Daoy (cell line): ENCODE results near the gene RAB33B. TPM values are rescaled to one million over a fixed set of nuclear protein-coding genes. Genes with fewer than 3 reads are reported as not detected.
"Not testable (repeated sequence)": the region's sequence is repeated elsewhere in the genome, so short reads cannot be mapped to it uniquely, and the experiment has no call there.

ENCODE experiments used
- DNase-seq: peaks from one replicate; pipeline ENCODE4 v3.0.0-alpha.2; 2015; ENCODE audit warnings: low read depth
- total RNA-seq: library from RNA; depleted of rRNA; stranded (reverse); fragments of >200 nt; shearing (Covaris generic); gene quantifications from 2 replicates; pipeline ENCODE4 v1.2.3, GENCODE V29; 2014

Gene RAB33B
- total RNA-seq, 1 experiment from 2014 or later, result 3.8 TPM

DNA sequence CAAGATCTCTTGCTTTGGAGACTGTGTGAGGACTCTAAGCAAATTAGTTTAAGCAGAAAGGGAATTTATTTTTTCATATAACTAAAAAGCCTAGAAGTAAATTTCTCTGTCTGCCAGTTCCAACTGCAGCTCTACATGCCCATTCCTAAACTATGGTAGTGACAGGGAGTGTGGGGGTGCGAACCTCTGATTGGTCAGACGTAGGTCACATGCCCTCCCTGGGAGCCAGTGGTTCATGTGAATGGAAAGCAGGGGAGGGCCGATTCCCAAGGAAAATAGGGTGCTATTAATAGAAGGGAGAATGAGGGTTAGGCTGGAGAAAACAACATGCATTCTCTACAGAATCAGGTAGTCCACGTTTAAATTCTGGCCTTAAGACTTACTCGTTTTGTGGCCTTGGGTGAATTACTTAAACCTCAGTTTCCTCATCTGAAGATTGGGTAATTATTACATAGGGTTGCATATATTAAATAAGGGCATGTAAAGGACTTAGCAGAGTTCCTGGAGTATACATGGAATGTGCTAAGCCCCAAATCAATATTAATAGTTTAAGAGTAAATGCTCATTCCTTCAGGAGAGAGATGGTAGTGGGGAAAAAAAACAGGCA is 7.2 kb downstream of the RAB33B start:
- DNase-seq, result no peak

DNA sequence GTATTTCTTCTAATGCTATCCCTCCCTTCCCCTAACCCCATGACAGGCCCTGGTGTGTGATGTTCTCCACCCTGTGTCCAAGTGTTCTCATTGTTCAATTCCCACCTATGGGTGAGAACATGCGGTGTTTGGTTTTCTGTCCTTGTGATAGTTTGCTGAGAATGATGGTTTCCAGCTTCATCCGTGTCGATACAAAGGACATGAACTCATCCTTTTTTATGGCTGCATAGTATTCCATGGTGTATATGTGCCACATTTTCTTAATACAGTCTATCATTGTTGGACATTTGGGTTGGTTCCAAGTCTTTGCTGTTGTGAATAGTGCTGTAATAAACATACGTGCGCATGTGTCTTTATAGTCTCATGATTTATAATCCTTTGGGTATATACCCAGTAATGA is 10.6 kb downstream of the RAB33B start:
- not testable (repeated sequence) for DNase-seq

DNA sequence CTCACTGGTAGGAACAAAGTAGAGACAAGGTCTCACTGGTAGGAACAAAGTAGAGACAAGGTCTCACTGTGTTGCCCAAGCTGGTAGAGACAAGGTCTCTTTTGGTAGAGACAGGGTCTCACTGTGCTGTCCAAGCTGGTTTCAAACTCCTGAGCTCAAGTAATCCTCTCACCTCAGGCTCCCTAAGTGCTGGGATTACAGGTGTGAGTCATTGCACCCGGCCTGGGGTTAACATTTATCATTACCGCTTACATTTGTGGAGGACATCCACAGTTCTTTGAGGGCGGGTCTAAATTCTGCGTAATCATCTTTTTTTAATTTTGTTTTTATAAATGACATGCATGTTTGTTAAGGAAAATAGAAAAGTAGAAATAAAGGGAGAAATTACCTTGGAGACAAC is 12.0 kb downstream of the RAB33B start:
- DNase-seq, result no peak

DNA sequence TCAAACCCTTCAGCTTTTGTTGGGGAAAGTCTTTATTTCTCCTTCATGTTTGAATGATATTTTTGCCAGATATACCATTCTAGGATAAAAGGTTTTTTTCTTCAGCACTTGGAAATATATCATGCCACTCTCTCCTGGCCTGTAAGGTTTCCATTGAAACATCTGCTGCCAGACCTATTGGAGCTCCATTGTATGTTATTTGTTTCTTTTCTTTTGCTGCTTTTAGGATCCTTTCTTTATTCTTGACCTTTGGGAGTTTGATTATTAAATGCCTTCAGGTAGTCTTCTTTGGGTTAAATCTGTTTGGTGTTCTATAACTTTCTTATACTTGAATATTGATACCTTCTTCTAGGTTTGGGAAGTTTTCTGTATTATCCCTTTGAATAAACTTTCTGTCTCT is 14.8 kb downstream of the RAB33B start:
- DNase-seq, result not testable (repeated sequence)

DNA sequence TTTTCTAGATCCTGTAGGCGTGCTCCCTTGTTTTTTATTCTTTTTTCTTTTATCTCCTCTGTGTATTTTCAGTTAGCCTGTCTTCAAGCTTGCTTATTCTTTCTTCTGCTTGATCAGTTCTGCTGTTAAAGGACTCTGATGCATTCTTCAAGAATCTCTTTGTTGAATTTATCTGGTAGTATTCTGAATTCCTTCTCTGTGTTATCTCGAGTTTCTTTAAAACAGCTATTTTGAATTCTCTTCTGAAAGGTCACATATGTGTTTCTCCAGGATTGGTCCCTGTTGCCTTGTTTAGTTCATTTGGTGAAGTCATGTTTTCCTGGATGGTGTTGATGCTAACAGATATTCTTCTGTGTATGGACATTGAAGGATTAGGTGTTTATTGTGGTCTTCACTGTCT is 15.3 kb downstream of the RAB33B start:
- no peak for DNase-seq

DNA sequence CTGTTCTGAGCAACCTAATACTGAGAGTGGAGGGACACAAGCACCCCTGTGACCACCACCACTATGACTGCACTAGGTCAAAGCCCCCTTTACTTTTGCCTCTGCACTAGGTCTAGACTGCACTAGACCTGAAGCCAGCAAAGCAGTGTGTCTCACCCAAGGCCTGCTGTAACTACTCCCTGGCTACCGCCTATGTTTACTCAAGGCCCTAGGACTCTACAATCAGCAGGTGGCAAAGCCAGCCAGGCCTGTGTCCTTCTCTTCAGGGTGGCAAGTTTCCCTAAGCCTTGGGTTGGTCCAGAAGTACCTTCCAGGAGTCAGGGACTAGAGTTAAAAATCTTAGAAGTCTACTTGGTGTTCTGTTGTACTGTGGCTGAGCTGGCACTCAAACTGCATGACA is 15.9 kb downstream of the RAB33B start:
- DNase-seq, result no peak

DNA sequence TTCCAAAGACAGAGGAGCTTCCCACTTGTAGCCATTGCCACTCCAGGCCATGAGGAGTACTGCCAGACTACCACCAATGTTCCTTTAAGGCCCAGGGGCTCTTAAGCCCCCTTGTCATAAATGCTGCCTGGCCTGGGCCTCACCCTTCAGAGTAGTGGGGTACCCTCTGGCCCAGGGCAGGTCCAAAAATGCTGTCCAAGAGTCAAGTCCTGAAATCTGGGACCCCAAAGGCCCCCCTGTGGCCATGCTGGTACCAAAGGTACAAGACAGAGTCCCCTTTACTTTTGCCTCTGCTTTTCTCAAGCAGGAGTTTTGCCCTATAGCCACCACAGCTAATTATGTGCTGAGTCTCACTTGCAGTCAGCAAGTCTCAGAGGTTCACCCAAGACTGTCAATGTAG is 16.4 kb downstream of the RAB33B start:
- no peak for DNase-seq

DNA sequence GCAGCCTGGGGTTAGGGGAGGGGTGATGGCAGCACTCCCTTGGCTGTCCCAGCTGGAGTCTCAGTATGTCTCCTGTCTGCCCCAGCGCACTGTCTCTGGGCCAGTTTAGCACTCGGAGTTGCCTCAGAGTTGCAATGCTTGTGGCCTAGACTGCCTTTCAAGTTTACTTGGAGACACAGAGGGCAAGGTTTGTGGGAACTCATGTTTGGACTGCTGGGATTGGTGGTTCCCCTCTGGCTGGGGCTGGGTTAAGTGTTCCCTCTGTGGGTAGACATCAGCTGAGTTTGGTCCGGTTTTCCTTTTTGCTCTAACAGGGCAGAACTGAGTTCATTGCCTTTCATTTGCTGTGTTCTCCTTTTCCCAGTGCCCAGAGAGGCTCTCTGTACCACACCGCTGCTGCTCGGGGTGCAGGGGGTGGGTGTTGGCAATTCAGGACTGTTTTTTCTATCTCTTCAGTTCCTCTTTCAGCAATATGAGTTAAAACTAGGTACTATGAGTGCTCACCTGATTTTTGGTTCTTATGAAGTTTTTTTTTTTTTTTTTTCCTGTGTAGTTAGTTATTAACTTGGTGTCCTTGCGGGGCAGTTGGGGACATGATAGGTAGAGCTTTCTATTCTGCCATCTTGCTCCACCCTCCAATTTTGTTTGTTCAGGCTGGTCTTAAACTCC is 17.2 kb downstream of the RAB33B start:
- DNase-seq, result no peak

DNA sequence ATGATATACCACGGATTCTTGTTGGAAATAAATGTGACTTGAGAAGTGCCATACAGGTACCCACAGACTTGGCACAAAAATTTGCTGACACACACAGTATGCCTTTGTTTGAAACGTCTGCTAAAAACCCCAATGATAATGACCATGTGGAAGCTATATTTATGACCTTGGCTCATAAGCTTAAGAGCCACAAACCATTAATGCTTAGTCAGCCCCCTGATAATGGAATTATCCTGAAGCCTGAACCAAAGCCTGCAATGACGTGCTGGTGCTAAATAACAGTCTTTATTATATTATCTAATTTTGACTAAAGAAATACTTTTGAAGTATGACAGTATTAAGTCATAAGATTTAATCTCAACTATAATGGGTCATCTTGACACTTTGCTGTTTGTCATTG is 18.9 kb downstream of the RAB33B start:
- no peak for DNase-seq

DNA sequence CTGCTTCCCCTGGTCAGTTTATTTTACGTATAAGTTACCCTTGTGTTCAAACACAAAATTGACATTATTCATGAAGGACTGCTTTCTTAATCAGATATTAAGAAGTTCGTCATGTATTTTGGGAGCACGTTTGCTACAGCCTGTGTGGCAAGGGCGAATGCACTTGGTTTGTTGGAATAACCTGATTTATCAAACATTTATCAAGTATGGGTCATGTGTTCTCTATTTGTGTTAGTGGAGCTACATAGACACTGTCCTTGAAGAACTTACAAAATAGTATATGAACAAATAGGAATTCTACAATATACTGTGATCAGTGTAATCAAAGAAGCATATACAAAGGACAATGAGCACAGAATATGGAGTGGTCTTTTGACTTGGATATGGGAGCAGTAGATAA is 22.4 kb downstream of the RAB33B start:
- DNase-seq, result no peak

DNA sequence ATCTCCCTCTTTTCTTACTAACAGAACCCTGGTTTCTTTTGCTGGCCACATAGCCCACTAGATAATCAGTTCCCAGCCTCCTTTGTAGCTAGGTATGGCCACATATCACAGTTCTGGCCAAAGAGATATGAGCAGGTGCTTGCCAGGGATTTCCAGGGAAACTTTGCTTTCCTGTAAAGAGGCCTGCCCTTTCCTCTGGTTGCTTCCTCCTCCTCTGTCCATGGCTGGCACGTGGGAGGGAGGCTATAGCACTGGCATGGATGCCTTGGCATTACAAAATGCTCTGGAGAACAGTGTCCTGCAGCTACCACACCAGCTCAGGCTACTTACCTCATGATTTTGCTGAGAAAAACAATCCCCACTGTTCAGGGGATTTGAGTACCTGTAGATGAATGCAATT is 27.5 kb downstream of the RAB33B start:
- no peak for DNase-seq

DNA sequence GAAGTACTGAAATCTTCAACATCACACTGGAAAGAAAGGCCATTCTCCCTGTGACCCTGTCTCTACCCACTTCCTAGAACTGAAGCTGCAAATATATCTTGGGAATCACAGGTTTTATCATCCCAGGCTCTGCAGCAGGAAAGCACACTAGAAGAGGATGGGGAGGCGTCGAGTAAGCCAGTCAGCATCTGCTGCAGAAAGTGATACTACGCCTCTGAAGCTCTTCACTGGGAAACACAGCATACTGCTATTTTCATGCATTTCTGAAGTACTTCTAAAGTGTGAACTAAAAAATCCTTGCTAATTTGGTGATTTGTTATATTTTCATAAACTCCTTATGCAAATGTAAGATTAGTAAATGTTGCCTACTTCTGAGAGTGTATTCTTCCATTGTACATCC is 29.1 kb downstream of the RAB33B start:
- DNase-seq, result no peak

DNA sequence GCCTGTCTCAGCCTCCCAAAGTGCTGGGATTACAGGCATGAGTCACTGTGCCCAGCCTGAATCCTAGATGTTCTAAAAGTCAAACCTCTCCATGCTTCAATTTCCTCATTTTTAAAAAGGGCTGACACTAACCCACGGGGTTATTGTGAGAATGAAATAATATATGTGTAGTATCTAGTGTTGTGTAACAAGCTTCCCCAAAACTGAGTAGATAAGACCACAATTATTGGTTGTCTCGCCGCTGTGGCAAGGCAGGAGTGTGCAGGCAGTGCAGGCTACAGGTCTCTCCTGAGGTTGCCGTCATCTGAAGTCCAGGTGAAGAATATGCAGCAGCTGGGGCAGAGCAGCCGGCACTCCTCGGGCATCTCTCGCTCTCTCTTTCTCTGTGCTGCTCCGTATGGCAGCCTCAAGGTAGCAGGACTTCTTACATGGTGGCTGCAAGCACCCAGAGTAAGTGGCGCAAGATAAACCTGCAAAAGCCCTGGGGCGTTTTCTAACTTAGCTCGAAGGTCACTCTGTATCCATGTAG is 30.9 kb downstream of the RAB33B start:
- DNase-seq, result no peak

DNA sequence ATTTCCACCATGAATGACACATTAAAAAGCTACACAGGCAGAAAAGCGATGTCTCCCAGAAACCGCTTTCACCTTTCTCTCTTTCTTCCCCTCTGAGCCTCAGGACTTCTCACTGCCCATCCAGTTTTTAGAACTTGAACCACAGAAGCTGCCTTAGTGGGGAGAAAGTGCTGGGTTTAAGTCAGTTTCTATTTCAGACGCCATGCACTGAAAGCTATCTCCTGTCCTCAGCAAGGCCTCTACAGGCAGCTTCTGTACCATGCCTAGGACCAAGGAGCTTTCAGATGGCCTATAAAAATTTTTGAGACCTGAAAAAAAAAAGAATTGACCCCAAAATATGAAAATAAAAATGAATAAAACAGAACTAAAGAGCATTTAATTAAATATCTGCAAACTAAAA is 34.5 kb downstream of the RAB33B start:
- no peak for DNase-seq

DNA sequence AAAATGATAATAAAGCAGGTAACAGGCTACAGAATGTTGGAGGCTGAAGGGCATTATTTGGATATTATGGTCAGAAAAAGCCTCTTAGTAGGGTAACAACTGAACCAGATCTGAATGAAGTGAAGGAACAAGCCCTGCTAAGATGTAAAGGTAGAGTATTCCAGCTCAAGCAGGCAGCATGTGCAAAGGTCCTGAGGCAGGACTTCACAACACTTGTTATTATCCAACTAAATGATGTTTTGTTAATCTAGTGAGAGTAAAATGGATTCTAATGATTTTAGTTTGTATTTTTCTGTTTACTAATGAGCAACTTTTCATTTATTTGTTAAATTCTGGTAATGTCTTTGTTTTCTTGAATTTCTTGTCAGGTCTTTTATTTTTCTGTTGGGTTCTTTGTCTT is 35.7 kb downstream of the RAB33B start:
- no peak for DNase-seq

DNA sequence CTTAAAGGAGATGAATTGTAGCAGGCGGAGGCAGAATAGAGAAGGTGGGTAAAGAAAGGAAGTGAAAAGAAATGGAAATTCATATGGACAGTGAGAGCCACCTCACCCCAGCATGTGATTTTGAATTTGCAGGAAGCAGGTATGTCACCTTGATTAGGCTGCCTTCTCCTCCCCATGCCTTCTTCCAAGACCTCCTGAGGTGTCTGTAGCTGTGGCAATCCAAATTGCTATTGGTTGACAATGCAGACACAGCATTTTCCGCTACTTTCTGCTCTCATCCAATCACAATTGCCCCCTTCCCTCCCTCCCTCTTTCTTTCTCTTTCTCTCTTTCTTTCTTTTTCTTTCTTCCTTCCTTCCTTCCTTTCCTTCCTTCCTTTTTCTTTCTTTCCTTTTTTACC is 38.5 kb downstream of the RAB33B start:
- DNase-seq, result no peak

DNA sequence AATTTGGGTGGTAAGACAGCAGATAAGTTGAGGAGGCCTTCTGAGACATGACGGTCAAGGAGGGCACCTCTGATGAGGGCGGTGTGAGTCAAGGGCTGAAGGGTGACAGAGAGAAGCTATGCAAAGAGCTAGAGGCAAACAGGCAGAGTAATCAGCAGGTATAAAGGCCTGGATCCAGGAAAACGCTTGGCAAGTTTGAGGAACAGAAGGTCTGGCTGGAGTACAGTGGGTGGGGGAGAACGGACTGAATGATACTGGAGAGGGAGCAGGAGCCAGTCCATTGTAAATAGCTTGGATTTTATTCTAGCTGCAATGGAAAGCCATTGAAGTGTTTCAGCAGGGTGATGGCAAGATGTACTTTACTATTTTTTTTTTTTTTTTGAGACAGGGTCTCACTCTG is 39.3 kb downstream of the RAB33B start:
- DNase-seq, result no peak

DNA sequence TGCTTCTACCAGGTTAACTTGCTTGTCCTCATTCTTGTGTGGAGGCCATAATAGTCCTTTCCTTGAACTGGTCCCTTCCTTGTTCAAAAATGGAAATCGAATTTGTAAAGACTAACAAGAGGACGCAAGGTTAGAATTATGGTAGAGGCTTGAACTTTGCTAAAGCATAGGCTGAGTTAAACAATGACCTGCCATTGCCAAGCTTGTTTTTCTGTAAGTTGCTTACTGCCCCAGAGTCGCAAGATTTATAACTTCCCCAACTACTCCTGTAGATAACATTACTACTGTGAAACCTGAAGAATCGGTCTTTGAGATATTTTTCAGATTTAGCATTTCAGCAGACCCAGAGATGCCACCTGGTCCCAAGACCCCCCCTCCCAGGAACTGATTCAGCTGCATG is 45.3 kb downstream of the RAB33B start:
- DNase-seq, result no peak

DNA sequence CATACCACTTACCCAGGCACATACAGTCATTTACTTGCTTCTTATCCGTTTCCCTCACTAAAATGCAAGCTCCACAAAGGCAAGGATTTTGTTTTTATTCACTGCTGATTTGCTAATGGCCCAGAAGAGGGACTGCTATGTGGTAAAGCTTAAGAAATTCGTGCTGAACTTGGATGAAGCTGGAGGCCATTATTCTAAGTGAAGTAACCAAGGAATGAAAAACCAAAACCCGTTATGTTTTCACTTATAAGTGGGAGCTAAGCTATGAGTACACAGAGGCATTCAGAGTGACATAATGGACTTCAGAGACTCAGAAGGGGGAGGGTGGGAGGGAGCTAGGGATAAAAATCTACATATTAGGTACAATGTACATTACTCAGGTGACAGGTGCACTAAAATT is 47.2 kb downstream of the RAB33B start:
- DNase-seq, result no peak

DNA sequence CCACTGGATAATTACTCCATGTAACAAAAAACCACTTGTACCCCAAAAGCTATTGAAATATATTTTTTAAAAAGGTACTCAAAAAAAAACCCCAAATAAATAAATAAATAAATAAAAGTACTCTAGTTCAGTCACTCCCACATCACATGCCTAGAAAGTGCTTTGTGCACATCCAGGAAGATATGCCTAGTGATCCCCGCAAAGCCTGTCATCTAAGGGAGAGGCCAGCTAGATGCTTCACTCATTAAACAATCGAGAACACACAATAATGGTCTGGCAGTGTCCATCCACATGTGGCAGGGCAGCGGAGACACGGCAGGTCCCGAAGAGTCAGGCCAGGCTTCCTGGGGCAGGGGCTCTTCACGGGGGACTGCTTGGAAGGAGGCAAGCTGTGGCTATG is 47.6 kb downstream of the RAB33B start:
- DNase-seq, result no peak

DNA sequence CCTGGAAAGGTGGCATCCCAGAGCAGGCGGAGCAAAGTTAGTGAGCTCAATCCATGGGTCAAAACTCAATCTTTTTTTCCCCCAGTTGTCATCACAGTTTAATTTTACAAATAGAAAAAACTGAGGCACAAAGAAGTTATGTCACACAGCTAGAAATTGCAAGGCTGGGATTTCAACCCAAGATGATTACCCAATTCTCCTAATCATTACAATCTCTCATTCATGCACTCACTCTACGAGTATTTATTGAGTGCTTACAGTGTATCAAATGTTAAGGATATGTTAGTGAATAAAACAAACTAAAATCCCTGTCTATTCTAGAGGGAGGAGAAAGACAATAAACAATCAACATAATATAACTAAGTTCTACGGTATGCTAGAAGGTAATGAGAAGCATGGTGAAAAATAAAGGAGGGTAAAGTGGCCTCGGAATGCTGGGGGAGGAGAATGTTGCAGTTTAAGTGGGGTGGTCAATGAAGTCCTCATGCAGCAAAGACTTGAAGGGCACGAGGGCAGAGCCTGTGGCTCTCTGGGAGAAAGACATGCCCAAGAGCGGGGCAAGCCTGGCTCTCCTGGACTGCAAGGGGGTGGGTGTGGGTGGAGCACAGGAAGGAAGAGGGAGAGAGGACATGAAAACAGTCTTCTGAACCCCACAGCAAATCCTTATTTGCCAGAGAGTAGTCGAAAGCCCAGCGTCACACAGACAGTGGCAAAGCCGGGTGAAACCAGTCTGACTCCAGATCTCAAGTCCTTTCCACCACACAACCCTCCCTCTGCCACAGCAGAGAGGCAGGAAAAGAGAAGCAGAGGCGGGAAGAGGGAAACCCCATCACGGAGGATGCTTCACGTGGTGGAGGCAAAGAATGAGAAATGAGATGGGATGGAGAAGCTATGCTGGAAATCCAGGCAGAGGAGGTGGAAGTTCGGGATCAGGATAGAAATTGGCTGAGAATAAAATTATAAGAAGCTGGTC is 48.3 kb downstream of the RAB33B start:
- DNase-seq, result no peak

DNA sequence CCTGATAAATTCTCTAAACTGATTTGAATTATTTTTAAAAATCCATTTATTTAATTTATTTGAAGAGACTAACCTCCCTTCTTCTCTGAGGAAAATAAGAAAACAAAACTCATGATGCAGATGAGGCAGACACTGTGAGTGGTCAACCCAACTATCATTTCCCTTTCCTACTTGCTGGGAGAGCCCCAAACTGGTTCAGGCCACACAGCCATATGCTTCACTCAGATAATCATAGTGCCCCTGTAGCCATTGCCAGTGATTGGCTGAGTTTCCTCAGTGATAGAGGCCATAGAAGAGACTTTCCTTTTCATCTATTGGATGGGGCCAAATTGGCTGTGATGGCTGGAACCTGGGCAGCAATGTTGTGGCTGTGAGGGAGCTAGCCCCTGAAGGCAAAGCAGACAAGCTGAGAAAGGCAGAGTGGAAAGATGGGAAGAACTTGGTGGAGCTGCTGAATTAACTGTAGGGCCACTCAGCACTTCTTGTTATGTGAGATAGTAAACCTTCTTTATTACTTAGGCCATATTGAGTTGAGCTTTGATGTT is 49.8 kb downstream of the RAB33B start:
- no peak for DNase-seq
